NCI-H2227 (cell line): Measurements from ENCODE around the gene GALNS.

Source experiments
- DNase-seq: peaks from one replicate; lab custom pipeline; 2025; ENCODE audit not compliant: unreplicated experiment; lab: John Stamatoyannopoulos, UW

Gene GALNS

DNA sequence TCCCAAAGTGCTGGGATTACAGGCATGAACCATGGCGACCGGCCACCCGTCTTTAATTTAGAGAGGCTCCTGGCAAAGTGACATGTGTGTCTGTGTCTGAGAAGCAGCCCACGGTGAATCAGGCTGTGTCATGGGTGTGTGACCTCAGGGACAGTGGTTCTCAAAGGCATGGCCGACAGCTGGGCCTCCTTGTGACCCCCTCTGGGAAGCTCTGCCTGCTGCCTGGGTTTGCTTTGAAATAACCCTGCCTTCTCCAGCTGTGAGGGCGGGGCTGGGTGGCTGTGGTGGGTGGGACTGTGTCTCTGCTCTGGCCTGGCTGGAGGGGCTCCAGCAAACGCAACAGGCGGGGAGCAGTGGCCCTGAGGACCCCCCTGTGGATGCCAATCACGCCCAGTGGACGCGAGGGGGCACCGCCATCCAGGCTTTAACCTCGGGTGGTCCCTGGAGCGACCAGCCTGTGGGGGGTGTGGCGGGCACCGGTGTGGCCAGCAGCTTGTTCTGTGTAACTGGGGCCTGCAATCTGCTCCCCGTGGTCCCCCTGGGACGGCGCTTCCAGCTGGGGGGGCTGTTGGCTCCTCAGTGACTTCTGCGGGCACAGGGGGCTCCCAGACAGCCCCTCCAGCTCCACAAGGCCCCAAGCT is 36.2 kb downstream of the GALNS start:
- DNase-seq: no peak

DNA sequence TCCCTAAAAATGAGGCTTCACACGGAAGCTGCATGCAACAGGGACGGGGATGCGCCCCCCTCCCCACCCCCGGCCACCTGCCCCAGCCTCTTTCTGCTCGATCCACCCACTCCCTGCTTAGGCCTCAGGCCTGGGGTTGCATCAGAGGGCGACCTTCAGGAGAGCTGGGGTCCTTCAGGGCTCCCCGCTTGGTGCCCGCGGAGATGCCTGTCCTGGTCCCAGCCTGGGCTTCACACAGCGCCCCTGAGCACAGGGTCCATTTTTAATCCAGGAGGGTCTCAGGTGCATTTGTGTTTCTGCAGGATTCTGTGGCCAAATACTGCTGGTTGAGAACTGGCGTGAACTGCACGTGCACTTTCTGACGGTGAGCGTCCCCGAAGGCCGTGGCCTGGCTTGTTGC is 37.6 kb downstream of the GALNS start:
- DNase-seq: no peak

DNA sequence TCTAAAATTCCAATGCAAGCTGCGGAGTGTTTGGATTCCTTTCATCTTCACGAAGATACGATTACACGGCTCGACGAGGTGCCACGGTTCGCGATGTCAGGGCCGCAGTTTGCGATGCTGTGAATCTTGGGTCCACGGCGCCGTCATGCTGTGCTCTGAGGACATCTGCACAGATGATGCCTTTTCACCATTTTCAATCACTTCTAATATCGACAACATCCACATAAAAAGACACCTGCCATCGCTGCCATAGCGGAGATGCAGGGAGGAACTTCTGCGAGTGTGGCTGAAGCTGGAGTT is 38.2 kb downstream of the GALNS start:
- DNase-seq: no peak

DNA sequence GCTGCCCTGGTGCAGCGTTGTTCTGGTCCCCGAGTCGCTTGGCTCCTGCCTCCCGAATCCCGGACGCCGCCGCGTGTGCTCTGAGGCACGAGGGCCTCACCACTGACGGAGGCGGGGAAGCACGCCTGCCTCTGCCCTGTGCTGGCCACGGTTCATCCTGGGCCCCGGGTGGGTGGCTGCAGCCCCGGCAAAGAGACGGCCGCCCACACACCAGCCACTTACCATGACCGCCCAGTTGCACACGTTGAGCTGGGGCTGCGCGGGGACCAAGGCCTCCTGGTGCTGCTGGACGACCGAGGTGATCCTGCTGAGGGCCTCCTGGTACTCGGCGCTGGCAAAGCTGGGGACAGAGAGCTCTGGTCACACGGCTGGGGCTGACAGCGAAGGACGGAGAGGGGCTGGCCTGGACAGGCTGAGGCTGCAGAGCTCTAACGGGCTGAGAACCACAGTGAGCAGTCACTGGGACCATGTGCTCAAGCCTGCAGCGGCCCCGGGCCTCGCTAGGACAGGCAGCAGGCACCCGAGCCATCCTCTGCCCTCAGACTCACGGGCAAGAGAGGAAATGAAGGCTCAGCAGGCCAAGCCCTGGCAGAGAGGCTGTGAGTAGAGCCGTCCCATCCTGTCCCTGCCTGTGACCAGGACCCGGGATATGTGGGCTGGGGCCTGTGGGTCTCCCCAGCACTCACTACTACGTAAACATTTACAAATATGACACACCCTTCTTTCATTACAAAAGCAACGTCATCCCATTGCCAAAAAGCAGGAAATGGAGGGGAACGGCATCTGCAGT is 38.8 kb downstream of the GALNS start:
- DNase-seq: no peak

DNA sequence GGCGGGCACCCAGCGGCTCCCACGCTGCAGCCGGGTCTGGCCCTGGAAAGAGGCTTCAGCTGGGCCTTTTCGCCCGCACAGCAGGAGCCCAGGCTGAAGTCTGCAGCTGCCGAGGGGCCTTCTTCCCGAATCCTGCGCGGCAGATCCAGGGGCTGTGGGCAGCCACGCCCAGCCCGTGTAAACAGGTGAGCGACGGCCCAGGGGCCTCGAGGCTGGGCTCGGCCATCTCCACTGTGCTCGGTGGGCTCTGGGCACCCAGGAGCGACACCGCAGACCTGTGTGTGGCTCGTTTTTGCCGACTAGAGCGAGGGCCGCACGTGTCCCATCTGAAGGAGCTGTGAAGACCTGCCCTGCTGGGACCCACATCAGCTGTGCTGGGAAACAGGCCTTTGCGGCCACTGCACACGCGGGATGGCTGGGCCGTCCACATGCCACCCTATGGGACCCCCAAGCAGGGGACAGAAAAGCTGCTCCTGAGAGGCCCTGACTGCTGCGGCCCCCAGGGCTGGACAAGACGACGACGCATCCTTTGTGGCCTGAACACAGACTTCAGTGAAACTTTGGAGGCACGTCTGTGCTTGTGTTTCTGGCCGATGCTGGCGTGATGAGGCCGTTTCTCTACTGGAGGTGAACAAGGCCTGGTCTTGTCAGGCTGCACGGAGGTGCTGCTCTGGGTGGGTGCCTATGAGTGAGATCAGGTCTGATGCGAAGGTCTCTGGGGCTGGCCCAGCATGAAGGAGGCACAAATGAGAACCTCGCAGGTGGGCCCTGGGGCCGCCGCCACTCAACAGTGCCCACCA is 39.8 kb downstream of the GALNS start:
- no peak for DNase-seq

DNA sequence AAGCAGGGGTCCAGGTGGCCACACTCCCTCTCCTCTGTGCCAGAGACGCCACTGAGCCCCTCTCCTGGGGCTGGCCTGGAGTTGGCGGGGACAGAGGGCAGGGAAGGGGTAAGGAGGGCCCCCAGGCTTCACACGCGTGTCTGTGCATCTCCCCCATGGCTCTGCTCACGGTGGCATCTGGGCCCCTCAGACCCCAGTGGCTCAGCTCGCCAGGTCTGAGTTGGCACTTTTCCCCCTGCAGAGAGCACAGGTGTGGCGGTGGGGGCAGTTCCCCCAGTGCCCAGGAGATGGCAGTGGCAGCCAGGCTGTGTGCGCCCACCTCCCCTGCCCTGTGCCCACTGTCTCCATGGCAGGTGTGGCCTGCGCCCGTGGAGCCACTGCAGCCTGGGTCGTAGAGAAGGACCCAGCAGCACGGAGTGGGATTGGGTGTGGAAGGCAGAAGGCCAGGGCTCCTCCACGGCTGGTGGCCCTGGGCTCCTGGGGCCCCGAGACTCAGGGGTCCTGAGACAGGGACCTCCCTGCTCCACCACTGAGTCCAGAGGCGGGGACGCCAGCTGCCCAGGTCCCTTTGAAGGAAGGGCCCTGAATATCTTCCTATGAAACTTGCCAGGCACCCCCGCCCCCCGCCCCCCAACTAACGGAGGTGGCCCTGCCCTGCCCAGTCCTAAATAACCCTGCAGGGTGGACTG is 40.7 kb downstream of the GALNS start:
- DNase-seq: peak; percentile 33

DNA sequence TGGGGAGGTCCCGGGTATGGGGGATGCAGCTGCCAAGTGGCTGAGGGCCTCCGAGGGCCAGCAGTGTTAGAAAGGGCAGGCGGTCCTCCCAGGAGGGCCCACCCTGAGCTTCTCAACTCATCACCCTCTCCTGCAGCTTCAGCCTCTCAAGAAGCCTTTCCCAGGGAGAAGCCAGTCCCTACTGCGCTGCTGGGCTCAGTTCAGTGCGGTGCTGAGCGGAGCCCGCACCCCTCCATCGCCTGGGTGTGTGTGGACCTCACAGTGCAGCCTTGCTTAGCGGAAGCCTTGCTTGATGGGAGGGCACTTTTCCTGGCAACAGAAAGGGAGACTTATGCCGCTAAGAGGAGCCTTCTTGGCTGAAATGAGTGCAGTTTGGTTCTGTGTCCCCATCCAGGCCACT is 41.5 kb downstream of the GALNS start:
- no peak for DNase-seq

DNA sequence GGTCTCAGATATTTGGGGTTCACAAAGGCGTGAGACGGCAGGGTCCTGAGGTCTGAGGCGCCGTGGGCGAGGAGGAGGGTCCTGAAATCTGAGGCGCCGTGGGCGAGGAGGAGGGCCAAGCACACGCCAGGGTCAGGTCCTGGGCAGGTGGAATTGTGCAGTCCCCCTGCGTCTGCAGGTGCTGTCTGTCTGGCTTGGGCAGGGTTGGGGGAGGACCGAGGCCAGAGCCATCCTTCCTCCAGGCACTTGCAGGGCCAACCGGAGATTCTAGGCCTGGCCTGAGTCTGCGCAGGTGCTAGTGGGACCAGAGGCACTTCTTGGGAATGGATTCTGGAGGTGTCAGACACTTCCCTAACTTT is 42.6 kb downstream of the GALNS start:
- DNase-seq: no peak

DNA sequence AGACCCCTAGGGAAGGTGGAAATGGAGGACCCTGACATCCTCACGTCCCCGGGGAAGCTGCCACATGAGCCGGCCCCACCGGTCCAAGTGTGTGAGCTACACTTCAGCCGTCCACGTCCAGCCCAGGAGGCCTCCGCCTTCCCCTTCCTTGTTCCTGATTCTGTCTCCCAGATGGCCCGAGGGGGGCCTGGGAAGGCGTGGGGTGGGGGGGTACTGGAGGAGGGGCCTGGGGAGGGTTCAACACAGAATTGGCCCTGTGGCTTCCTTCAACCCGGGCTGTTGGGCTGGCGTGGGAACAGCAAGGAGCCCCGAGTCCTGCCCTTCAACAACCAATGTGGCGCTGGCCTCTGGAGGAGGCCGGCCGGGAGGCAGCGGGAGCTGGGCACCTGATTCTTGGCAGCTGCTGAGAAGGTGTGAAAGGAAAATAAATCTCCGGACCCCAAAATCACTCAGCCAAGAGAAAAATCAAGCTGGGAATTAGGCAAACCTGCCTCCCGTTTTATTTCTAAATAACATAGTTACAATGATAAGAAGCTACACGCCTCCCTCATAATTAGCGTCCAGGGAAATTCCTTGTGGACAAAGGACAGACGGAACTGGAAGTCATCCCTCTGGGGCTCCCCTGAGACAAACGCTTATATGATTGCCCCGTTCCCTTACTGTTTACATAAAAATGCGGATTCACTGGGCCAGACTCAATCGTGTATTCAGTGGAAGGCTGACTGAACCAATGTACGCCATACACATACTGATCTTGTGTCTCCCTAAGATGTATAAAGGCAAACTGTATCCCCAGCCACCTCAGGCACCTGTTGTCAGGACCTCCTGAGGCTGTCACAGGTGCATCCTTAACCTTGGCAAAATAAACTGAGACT is 43.2 kb downstream of the GALNS start:
- no peak for DNase-seq

DNA sequence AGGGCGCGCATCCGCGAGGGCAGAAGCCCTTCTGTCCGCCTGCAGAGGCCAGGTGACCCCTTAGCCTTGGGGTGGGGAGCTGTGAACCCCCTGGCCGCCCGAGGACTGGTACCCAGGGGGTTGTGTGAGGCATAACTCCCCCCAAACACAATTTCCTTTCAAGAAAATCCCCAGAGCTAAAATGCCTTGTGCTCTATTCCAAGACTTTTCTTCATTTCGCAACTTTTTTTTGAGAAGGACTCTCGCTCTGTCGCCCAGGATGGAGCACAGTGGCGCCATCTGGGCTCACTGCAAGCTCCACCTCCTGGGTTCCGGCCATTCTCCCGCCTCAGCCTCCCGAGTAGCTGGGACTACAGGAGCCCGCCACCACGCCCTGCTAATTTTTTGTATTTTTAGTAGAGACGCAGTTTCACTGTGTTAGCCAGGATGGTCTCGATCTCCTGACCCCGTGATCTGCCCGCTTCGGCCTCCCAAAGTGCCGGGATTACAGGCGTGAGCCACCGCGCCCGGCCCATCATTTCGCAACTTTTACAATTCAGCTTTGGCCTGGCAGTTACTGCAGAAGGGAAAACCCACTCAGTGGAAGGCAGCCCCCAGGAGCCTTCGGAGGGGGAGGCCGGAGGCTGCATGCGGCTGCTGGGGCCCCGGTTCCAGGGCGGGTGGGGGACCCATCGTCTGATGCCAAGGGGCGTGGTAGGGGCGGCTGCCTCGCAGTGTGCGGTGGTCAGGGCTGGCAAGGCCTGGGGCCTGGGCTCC is 44.1 kb downstream of the GALNS start:
- peak; percentile 40 for DNase-seq

DNA sequence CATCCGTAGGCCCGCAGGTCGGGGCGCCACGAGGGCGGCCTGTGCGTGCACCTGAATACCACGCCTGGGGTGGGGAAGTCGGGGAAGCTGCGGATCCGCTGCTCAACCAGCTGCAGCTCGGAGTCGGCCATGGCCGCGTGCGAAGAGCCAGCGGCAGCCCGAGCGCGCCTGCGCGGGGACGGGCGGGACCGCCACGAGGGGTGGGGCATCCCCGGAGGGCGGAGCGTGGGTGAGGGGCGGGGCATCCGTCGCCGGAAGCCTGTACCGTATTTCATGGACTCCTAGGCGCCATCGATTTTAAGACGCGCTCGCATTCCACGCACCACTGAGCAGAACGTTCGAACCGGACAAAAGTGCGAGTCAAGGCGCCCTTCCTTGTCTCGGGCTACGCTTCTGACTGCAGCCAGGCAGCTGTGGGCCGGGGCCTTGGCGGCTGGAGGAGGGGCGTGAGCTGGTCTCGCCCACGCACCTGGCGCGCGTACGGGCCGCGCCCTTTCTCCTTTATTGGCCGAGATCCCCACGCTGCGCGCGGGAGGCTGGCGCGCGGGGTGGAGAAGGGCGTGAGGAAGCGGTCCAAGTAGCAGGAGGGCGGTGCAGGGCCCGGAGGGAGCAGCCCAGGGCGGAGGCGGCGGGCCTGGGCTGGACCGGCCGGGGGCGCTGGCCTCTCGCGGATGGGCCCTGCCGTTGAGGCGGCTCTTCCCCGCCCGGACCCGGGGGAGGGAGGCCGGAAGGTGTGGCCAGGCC is 44.8 kb downstream of the GALNS start, which contains the start of gene APRT:
Gene APRT (minus strand): TSS at position 160 of the 744 bp plus-strand sequence. CDS start 29 bp downstream, at position 131.
- peak; percentile 91 for DNase-seq

DNA sequence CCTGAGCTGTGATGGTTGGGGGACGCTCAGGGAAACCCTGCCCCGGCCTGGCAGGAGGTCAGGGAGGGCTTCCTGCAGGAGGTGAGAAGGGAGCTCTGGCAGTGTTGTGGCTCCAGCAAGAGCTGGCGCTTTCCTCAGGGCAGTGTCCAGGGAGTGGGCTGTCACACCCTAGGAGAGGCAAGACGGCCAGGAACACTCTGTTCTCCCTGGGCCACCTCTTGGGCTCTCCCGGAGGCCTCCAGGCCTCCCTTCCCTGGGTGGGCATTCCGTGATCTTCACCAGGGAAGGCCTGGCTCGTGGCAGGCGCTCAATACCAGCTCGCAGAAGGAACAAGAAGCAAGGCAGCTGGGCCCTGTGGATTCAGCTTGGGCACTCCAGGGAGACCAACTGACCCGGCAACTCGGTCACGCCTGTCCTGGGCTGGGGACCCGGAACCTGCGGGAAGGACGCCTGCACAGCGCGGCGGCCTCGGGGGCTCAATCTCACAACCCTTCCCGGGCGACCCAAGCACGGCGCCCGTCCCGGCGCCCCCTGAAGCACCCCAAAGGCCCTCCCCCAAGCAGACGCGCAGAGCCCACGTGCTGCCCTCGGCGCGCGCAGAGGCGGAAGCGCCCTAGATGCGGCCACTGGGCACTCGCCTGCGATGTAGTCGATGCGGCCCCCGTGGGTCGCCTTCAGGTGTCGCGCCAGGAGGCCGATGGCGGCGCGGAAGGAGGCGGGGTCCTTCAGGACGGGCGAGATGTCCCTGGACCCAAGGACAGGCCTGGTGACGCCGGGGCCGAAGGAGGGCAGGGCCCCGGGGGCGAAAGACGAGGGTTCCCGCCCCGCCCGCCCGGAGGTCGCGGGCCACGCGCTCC is 45.6 kb downstream of the GALNS start:
- DNase-seq: peak; percentile 88

DNA sequence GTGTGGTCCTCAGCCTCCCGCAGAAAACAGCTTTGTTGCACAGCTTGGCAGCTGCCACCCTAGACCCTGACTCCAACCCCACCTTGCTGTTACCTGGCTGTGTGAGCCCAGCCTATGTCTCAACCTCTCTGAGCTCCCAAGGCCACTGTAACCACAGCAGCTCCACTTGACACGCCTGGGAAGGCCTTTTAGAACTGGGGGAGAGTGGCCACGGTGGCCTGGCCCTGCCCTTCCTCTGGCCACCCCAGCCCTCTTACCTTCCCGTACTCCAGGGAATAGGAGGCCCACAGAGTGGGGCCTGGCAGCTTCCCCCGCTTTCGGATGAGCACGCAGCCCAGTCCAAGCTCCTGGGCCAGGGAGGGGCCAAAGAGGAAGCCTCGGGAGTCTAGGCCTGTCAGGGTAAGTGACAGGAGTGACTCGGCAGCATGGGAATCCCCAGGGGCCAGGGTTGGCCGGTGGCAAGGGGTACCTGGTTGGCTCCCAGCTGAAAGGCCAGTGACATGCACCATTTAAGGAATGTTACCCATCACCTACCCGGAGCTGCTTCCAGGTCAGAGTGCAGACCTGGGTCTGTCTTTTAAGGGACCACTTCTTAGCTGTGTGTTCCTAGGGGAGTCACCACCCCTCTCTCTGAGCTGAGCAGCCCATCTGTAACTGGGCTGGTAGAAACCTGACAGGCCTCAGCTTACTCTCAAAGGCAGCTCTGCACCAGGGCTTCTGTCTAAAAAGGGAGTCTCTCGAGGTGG is 46.4 kb downstream of the GALNS start:
- no peak for DNase-seq

DNA sequence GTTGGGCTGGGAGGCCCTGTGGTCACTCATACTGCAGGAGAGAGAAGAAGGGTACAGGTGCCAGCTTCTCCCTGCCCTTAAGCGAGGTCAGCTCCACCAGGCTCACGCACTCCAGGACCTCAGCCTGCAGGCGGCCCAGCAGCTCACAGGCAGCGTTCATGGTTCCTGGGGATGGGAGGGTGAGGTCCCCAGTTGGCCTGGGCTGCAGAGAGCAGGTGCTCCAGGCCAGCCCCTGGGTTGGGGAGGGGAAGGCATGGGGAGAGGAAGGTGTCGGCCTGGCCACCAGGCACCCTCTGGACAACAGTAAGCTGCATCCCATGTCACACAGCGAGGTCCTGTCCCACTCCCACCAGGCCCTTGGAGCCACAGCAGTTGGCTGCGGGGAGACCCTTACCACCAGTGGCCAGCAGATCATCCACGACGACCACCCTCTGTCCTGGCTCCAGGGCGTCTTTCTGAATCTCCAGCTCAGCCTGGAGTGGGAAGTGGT is 47.0 kb downstream of the GALNS start:
- no peak for DNase-seq

DNA sequence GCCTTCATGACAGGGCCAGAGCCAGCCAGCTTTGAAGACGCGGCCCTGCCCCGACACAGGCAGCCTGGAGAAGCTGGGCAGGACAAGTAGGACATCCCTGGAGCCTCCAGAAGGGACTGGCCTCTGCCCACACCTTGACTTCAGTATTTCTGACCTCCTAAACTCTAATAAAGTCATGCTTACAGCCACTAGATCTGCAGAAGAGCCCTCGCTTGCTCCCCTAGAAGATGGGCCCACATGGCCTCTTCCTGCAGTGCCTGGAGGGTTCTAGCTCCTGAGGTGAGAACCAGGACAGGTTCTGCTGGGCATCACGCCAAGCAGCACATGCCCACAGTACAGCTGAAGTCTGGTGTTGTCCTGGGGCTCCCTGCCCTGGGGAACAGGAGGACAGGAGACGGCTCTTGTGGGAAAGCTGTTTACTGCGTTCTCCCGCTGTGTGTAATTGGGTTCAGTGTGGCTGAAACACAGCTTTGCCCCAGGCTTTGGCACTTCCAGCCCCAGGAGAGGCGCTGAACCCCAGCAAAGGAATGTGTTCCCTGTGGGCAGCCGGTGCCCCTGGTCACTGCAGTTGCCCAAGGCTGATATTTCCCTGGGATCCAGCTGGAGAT is 47.6 kb downstream of the GALNS start:
- DNase-seq: no peak

DNA sequence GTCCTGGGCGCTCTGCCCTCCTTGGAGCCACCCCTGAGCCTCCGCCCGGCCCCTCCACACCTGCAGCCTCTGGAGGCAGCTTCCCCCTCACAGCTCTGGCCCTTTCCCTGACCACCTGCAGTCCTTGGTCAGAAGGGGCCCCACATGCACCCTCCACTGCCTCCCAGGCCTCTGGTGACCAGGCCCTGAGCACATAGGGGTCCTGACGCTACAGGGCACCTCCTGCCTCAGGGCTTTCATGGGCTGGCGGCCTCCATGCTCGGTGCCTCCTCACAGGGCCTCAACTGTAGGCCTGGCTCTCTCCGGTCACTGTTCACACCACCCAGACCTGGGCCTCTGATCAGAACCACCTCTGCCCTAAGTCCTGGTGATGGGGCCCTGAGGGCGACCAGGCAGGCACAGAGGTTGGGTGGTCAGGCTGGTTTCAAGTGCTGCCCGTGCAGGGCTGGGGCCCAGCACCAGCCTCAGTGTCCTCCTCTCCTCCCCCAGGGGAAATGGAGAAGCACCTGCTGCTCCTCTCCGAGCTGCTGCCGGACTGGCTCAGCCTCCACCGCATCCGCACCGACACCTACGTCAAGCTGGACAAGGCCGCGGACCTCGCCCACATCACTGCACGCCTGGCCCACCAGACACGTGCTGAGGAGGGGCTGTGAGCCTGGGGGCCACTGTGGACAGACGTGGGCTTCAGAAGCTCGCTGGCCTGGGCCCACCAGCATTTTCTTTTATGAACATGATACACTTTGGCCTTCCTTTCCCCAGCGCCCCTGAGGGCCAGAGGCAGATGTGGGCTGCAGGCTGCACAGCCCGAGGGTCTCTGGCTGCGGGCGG is 48.9 kb downstream of the GALNS start:
- DNase-seq: no peak
